Esophagus squamous epithelium (tissue), 4 donors: Measurements from ENCODE around the gene MADCAM1.

ENCODE experiments used
- CTCF ChIP-seq, 6 experiments: fragments of 450-650 bp in 4 of 6; fragments of 200-600 bp in 2 of 6; sonication (generic) in 2 of 6; IDR thresholded peaks; one replicate each; pipeline ENCODE4 v1.5.1; 2016 to 2019; ENCODE audit warnings: antibody characterized with exemption in 6 of 6, mild to moderate bottlenecking in 4 of 6, moderate library complexity in 4 of 6
- POLR2A ChIP-seq, 4 donors: fragments of 450-650 bp; IDR thresholded peaks; one replicate each; pipeline ENCODE4 v1.6.1; 2017; ENCODE audit warnings: antibody characterized with exemption in 4 of 4, mild to moderate bottlenecking in 4 of 4, moderate library complexity in 3 of 4

- TF ChIP-seq CTCF (IDR thresholded peaks at IDR 0.05) (no peak), POLR2A (IDR thresholded peaks at IDR 0.05) (no peak)
These were observed 17.3 kb downstream of the MADCAM1 start for GRCh38 chr19:513368-514165.
